ENCODE data around the gene SDF4.

GRCh38 chr1:1226566-1227362 is 5.0 kb downstream of the SDF4 start:
- TF ChIP-seq CTCF (IDR thresholded peaks at IDR 0.05; ENCODE audit: borderline replicate concordance, extremely low read depth, low read length, poor library complexity, severe bottlenecking) (no peak), EZH2 (IDR thresholded peaks at IDR 0.05; ENCODE audit: borderline replicate concordance, low read depth, low read length, severe bottlenecking) (no peak)

Measured in DND-41 (cell line).